ENCODE results near the gene ZNF423. TPM values are rescaled to one million over a fixed set of nuclear protein-coding genes. Genes with fewer than 3 reads are reported as not detected.

Gene ZNF423
- total and polyA plus RNA-seq, 2 experiments from 2014 or later = 14.9 to 41.8 TPM

DNA sequence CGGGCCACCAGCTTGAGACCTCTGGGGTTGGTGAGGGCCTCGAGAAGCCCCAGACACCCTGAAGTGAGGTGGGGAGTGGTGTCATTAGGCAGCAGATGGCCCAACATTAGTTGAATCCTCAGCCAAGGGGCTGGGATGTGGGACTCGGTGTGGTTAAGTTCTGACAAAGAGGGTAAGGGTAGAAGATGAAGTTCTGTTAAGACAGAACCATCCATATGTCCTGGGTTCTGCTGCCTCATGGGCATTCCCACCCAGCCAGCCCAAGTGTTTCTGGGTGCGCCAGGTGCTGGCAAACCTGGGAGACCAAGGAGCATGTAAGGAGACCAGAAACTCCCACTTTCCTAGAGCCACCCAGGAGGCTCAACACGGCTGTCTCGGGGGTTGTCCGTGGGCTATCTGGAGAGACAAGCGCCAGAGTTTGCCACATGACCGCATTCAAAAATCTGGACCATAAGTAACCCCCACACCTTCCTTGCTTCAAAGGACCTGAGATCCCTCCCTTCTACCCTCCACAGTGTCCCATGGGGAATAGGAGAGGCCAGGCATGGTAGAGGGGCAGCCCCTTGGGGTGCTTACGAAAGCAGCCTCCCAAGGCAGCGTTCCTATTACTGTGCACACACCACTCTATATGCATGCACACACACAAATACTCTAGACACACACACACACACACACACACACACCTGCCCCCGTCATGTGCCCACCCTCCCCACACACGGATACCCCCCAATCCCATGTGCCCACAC, 353.6 kb downstream of the ZNF423 start (continued):
- TF ChIP-seq, protein P1, sequence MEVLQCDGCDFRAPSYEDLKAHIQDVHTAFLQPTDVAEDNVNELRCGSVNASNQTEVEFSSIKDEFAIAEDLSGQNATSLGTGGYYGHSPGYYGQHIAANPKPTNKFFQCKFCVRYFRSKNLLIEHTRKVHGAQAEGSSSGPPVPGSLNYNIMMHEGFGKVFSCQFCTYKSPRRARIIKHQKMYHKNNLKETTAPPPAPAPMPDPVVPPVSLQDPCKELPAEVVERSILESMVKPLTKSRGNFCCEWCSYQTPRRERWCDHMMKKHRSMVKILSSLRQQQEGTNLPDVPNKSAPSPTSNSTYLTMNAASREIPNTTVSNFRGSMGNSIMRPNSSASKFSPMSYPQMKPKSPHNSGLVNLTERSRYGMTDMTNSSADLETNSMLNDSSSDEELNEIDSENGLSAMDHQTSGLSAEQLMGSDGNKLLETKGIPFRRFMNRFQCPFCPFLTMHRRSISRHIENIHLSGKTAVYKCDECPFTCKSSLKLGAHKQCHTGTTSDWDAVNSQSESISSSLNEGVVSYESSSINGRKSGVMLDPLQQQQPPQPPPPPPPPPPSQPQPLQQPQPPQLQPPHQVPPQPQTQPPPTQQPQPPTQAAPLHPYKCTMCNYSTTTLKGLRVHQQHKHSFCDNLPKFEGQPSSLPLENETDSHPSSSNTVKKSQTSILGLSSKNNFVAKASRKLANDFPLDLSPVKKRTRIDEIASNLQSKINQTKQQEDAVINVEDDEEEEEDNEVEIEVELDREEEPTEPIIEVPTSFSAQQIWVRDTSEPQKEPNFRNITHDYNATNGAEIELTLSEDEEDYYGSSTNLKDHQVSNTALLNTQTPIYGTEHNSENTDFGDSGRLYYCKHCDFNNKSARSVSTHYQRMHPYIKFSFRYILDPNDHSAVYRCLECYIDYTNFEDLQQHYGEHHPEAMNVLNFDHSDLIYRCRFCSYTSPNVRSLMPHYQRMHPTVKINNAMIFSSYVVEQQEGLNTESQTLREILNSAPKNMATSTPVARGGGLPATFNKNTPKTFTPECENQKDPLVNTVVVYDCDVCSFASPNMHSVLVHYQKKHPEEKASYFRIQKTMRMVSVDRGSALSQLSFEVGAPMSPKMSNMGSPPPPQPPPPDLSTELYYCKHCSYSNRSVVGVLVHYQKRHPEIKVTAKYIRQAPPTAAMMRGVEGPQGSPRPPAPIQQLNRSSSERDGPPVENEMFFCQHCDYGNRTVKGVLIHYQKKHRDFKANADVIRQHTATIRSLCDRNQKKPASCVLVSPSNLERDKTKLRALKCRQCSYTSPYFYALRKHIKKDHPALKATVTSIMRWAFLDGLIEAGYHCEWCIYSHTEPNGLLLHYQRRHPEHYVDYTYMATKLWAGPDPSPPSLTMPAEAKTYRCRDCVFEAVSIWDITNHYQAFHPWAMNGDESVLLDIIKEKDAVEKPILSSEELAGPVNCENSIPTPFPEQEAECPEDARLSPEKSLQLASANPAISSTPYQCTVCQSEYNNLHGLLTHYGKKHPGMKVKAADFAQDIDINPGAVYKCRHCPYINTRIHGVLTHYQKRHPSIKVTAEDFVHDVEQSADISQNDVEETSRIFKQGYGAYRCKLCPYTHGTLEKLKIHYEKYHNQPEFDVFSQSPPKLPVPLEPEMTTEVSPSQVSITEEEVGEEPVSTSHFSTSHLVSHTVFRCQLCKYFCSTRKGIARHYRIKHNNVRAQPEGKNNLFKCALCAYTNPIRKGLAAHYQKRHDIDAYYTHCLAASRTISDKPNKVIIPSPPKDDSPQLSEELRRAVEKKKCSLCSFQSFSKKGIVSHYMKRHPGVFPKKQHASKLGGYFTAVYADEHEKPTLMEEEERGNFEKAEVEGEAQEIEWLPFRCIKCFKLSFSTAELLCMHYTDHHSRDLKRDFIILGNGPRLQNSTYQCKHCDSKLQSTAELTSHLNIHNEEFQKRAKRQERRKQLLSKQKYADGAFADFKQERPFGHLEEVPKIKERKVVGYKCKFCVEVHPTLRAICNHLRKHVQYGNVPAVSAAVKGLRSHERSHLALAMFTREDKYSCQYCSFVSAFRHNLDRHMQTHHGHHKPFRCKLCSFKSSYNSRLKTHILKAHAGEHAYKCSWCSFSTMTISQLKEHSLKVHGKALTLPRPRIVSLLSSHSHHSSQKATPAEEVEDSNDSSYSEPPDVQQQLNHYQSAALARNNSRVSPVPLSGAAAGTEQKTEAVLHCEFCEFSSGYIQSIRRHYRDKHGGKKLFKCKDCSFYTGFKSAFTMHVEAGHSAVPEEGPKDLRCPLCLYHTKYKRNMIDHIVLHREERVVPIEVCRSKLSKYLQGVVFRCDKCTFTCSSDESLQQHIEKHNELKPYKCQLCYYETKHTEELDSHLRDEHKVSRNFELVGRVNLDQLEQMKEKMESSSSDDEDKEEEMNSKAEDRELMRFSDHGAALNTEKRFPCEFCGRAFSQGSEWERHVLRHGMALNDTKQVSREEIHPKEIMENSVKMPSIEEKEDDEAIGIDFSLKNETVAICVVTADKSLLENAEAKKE (CRISPR knock-in tag; IDR thresholded peaks at IDR 0.05) = no peak
- no peak for TF ChIP-seq NANOG (IDR thresholded peaks at IDR 0.05; ENCODE audit: borderline replicate concordance)
- TF ChIP-seq, protein P2, sequence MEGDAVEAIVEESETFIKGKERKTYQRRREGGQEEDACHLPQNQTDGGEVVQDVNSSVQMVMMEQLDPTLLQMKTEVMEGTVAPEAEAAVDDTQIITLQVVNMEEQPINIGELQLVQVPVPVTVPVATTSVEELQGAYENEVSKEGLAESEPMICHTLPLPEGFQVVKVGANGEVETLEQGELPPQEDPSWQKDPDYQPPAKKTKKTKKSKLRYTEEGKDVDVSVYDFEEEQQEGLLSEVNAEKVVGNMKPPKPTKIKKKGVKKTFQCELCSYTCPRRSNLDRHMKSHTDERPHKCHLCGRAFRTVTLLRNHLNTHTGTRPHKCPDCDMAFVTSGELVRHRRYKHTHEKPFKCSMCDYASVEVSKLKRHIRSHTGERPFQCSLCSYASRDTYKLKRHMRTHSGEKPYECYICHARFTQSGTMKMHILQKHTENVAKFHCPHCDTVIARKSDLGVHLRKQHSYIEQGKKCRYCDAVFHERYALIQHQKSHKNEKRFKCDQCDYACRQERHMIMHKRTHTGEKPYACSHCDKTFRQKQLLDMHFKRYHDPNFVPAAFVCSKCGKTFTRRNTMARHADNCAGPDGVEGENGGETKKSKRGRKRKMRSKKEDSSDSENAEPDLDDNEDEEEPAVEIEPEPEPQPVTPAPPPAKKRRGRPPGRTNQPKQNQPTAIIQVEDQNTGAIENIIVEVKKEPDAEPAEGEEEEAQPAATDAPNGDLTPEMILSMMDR (conservative IDR thresholded peaks at IDR 0.05; ENCODE audit: low read depth in 2 of 2) = no peak

DNA sequence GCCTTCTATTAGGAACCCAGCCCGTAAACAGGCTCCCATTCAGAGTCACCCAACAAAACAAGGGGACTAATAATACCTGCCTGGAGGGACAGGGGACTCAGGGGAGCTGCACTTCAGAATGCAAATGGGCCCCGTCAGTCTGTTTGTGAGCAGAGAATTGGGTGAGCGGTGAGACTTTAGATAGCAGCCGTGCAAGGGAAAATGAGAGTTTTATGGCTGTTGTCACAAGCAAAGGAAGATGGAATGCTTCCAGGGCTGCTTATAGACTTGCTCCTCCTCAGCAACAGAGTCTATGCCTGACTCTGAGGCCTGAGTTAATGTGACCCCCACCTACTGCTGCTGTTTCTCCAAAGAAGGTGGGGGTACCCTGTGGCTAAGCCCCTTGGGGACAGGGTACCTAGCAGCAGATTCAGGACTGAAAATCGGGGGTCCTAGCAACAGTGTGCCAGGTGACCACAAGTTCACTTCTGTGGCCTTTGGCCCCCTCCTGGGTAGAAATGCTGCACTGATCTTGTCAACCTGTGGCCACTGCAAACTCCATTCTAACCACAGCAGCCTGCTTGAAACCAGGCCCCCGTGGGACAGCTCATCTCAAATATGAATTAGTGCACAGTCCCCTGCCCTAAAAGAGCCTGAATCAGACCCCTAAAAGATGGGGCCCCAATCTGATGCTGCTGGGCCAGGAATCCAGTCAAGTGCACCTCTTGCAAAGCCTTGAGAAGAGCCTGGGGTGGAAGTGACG, 355.9 kb downstream of the ZNF423 start:
- no peak overlapping the region; the same call in 1 of the 2 replicates for H3K27ac Mint-ChIP-seq
- no peak overlapping the region for H3K4me3 ChIP-seq
- H3K4me1 Mint-ChIP-seq = peaks cover 8% of the 10 kb centered on the region; the same call in 2 of the 3 replicates
- ATAC-seq (no peak; the same call in 2 of the 3 replicates), DNase-seq (ENCODE audit: low spot score) (no peak)
- H3K4me1 ChIP-seq (ENCODE audit: insufficient read depth) = no peaks in the 10 kb centered on the region
- H3K27me3 Mint-ChIP-seq (ENCODE audit: insufficient read depth, low read depth, poor library complexity) = no peaks in the 10 kb centered on the region
- no peaks in the 10 kb centered on the region for H3K9me3 Mint-ChIP-seq
- no peak overlapping the region for H3K4me2 ChIP-seq
- no peaks in the 10 kb centered on the region for H3K27me3 ChIP-seq (ENCODE audit: insufficient read depth)
- no peaks in the 10 kb centered on the region; the same call in 2 of the 3 replicates for H3K36me3 Mint-ChIP-seq (ENCODE audit: low read depth)
- H3F3A ChIP-seq (replicated peaks; ENCODE audit: low read depth) = no peaks in the 10 kb centered on the region
- H3K4me3 Mint-ChIP-seq = no peak overlapping the region
- H3K79me2 ChIP-seq (replicated peaks; ENCODE audit: insufficient read depth) = no peaks in the 10 kb centered on the region
- no peaks in the 10 kb centered on the region for H4K20me1 ChIP-seq (replicated peaks; ENCODE audit: insufficient read depth)
- no peak overlapping the region for H2AFZ ChIP-seq
- no peak overlapping the region for H3K27ac ChIP-seq (ENCODE audit: low read depth)
- no peaks in the 10 kb centered on the region for H3K9me2 ChIP-seq (ENCODE audit: insufficient read depth)
- H3K36me3 ChIP-seq (ENCODE audit: insufficient read depth) = no peaks in the 10 kb centered on the region
- TF ChIP-seq, protein P1 (CRISPR knock-in tag; IDR thresholded peaks at IDR 0.05) = no peak
- TF ChIP-seq ZNF114 (CRISPR knock-in tag; IDR thresholded peaks at IDR 0.05) (no peak), NANOG (IDR thresholded peaks at IDR 0.05; ENCODE audit: borderline replicate concordance) (no peak)
